ENCODE measurements around the gene RHOBTB1. TPM values are rescaled to one million over a fixed set of nuclear protein-coding genes. Genes with fewer than 3 reads are reported as not detected.

Gene RHOBTB1
- total and polyA plus RNA-seq, 9 of the 15 experiments (the other 6 are each of a cell fraction or from before 2014, with no cell fraction given): 1.7 to 11.7 (median 9.3) TPM

- ChIA-PET POLR2A (no interaction called here), CTCF (ENCODE audit: low intra/inter-chr PET ratio) (no interaction called here)
- Histone ChIP-seq H3K4me3 (no peak overlapping the region), H3K4me2 (ENCODE audit: insufficient read depth, low read length) (no peak overlapping the region), H3K9me1 (ENCODE audit: control insufficient read depth, insufficient read depth, low read length) (no peaks in the 10 kb centered on the region), H4K20me1 (replicated peaks; ENCODE audit: control insufficient read depth, insufficient read depth, low read length) (no peaks in the 10 kb centered on the region), H2AFZ (ENCODE audit: low read depth, low read length) (no peak overlapping the region), H3K9me3 (replicated peaks; ENCODE audit: control insufficient read depth, insufficient read depth, low read depth, low read length) (no peaks in the 10 kb centered on the region), H3K27me3 (ENCODE audit: control insufficient read depth in 2 of 2, insufficient read depth in 2 of 2, low read length in 2 of 2) (no peaks in the 10 kb centered on the region; a peak in 1 of 5 replicates), H3K27ac (ENCODE audit: extremely low read depth, low read depth, low read length) (no peak overlapping the region), H3K4me1 (replicated peaks in 1 of 2; ENCODE audit: control insufficient read depth in 2 of 2, insufficient read depth in 2 of 2, low read length in 2 of 2) (no peaks in the 10 kb centered on the region), H3K79me2 (ENCODE audit: control insufficient read depth, insufficient read depth, low read length) (no peaks in the 10 kb centered on the region), H3K36me3 (ENCODE audit: control insufficient read depth, insufficient read depth, low read length) (no peaks in the 10 kb centered on the region; the same call in 2 of the 3 replicates), H3K9ac (ENCODE audit: insufficient read depth in 1 of 2, low read depth in 2 of 2, low read length in 2 of 2) (no peak overlapping the region)
- ATAC-seq (no peak), DNase-seq (ENCODE audit: extremely low read depth in 1 of 4, low spot score in 3 of 4) (no peak), FAIRE-seq (no peak)
- intact Hi-C loops (cut with micrococcal nuclease): no loop called here
- in situ Hi-C loops (cut with MboI): no loop called here
- TF ChIP-seq, protein P1, sequence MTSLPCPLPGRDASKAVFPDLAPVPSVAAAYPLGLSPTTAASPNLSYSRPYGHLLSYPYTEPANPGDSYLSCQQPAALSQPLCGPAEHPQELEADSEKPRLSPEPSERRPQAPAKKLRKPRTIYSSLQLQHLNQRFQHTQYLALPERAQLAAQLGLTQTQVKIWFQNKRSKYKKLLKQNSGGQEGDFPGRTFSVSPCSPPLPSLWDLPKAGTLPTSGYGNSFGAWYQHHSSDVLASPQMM (CRISPR knock-in tag; IDR thresholded peaks at IDR 0.05): no peak
- no peak for TF ChIP-seq ZNF146 (CRISPR knock-in tag; IDR thresholded peaks at IDR 0.05; ENCODE audit: unreplicated experiment)
- TF ChIP-seq, protein P2, sequence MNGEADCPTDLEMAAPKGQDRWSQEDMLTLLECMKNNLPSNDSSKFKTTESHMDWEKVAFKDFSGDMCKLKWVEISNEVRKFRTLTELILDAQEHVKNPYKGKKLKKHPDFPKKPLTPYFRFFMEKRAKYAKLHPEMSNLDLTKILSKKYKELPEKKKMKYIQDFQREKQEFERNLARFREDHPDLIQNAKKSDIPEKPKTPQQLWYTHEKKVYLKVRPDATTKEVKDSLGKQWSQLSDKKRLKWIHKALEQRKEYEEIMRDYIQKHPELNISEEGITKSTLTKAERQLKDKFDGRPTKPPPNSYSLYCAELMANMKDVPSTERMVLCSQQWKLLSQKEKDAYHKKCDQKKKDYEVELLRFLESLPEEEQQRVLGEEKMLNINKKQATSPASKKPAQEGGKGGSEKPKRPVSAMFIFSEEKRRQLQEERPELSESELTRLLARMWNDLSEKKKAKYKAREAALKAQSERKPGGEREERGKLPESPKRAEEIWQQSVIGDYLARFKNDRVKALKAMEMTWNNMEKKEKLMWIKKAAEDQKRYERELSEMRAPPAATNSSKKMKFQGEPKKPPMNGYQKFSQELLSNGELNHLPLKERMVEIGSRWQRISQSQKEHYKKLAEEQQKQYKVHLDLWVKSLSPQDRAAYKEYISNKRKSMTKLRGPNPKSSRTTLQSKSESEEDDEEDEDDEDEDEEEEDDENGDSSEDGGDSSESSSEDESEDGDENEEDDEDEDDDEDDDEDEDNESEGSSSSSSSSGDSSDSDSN (IDR thresholded peaks at IDR 0.05; ENCODE audit: borderline replicate concordance in 1 of 2, low read depth in 2 of 2, low read length in 2 of 2): no peak
- no peak for TF ChIP-seq RERE (CRISPR knock-in tag; IDR thresholded peaks at IDR 0.05; ENCODE audit: borderline replicate concordance)
- no peak for TF ChIP-seq ZNF263 (CRISPR knock-in tag; IDR thresholded peaks at IDR 0.05; ENCODE audit: borderline replicate concordance)
- no peak for TF ChIP-seq CBX8 (IDR thresholded peaks at IDR 0.05; ENCODE audit: borderline replicate concordance, extremely low read depth, low read depth, low read length, poor library complexity, severe bottlenecking)
- no peak for TF ChIP-seq THAP7 (CRISPR knock-in tag; IDR thresholded peaks at IDR 0.05)
- no peak for TF ChIP-seq NR3C1 (CRISPR knock-in tag; IDR thresholded peaks at IDR 0.05)
- BruUV-seq (replicated peaks): no TSS peak
- 23% methylated on average over 2 of the region's 2 CpGs for WGBS (ENCODE audit: insufficient coverage, low coverage, missing lambda C conversion rate)
Measured at GRCh38 chr10:60906411-60906810, 37.6 kb downstream of the RHOBTB1 start.

Measured in K562 (cell line).